LNCaP clone FGC (cell line): Measurements from ENCODE around the gene SMOC2.

Experiments
- DNase-seq: peaks from one replicate; pipeline ENCODE4 v3.0.0-alpha.2; 2011; ENCODE audit warnings: low read depth
- H3K4me3 ChIP-seq: 2 replicates; pipeline ENCODE4 v1.5.1; 2011; ENCODE audit warnings: mild to moderate bottlenecking, low read depth, low read length, control low read depth
- TF ChIP-seq, protein P1 (sequence below): IDR thresholded peaks from 2 replicates; pipeline ENCODE4 v1.5.1; 2012; ENCODE audit warnings: mild to moderate bottlenecking; ENCODE audit not compliant: control insufficient read depth, insufficient read depth; ENCODE audit errors: extremely low read depth

The SMOC2 gene

DNA sequence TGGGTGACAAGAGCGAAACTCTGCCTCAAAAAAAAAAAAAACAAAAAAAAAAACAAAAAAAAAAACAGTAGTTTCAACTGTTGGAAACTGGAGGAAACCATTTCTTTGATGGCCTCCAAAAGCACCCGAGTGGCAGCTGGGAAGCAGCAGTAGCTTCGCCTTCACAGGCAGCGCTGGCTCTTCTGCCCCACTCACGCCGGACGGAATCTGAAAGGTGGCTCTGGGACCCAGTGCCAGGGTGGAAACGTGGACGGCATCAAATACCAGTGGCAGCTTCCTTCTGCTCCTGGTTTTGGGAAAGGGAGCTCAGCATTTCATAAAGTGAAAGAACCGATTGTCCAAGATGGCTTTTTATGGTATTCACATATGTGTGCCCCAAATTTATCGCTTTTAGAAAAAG is 159.4 kb downstream of the SMOC2 start:
- TF ChIP-seq, protein P1, sequence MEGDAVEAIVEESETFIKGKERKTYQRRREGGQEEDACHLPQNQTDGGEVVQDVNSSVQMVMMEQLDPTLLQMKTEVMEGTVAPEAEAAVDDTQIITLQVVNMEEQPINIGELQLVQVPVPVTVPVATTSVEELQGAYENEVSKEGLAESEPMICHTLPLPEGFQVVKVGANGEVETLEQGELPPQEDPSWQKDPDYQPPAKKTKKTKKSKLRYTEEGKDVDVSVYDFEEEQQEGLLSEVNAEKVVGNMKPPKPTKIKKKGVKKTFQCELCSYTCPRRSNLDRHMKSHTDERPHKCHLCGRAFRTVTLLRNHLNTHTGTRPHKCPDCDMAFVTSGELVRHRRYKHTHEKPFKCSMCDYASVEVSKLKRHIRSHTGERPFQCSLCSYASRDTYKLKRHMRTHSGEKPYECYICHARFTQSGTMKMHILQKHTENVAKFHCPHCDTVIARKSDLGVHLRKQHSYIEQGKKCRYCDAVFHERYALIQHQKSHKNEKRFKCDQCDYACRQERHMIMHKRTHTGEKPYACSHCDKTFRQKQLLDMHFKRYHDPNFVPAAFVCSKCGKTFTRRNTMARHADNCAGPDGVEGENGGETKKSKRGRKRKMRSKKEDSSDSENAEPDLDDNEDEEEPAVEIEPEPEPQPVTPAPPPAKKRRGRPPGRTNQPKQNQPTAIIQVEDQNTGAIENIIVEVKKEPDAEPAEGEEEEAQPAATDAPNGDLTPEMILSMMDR = no peak
- DNase-seq = no peak
- H3K4me3 ChIP-seq = no peak overlapping the region

DNA sequence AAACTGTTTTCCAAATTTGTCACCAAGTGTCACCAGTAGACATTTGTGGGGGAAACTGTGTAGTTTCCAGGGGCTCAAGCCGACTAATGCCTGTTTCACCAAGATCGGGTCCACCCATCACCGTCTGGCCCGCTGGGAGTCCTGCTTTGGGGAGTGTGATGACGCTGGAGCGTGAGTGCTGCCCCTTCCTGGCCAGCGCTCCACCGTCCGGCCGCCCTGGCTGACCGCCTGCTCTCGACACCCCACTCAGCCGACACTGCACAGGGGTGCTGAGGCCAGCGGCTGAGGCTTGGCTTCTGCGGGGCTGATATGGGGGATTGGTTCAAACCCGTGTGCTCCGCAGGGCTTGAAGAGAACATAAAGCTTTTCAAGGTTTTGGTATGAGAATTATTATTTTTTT is 160.1 kb downstream of the SMOC2 start:
- no peak overlapping the region for H3K4me3 ChIP-seq
- TF ChIP-seq, protein P1 = no peak
- DNase-seq = no peak

DNA sequence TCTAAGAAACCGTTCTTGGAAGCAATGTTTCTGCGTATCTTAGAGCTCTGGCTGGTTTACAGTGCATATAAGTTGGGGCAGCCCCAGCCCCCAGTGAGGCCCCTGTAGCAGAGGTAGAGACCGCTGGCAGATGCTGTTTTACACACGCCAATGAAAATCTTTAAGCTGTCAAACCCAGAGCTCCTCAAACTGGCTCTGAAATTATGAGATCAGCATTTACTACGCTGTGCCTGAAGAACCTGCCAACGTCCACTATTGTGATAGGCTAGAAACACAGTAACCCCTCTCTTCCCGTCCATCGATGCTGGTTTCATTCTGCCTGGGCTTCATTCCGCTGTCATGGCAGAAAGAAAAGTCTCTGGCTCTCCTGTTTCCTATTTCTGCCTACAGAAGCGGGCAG is 160.6 kb downstream of the SMOC2 start:
- TF ChIP-seq, protein P1 = no peak
- H3K4me3 ChIP-seq = no peak overlapping the region
- DNase-seq = no peak

DNA sequence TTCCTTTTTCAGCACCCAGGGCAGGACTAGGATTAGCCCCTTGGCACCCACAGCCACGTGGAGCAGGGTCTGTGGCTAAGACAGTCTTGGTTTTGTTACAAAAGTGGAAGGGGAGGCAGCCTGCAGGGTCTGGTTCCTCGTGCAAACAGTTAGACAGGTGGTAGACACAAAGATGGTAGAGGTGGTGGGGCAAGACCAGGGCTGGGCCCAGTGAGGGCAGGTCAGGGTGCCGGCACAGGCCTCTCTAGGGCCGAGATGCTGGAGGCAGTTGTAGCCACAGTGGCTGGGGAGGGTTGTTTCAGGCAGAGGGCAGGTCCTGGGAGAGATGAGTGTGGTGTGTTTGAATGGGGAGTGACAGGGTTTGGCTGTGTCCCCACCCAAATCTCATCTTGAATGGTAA is 161.6 kb downstream of the SMOC2 start:
- no peak overlapping the region for H3K4me3 ChIP-seq
- TF ChIP-seq, protein P1 = no peak
- DNase-seq = no peak

DNA sequence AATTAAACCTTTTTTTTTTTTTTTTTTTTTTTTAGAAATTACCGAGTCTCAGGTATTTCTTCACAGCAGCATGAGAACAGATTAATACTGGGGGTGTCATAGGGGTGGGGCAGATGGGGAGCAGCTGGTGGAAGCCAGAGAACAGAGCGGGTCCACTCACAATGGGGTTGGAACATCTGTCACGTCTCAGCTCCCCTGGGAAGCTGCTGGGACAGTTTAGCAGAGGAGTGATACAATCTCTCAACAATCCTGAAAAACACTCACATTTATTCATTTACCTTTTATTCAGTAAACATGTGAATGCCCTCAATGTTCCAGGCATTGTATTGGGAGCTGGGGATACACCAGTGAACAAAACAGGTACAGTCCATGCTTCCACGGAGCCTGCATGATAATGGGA is 162.2 kb downstream of the SMOC2 start:
- TF ChIP-seq, protein P1 = no peak
- no peak overlapping the region for H3K4me3 ChIP-seq
- no peak for DNase-seq

DNA sequence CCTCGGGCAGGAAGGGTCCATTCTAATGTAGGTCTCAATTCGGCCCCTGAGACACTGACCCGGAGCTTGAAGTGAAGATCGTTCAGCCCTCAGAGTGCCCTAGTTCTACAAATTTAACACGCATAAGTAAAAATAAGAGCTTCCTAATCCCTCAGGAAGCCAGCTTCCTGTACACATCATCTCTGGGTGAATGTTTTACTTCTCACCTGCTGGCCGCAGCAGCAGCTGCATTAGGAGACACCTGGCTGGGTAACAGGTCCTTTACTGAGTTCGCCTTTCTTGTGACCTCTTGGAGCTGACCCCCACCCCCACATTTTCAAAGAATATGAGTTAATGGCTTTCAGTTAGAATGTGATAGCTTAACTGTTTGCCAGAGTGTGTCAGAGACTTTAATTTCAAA is 165.0 kb downstream of the SMOC2 start:
- H3K4me3 ChIP-seq = no peak overlapping the region
- no peak for DNase-seq
- TF ChIP-seq, protein P1 = no peak

DNA sequence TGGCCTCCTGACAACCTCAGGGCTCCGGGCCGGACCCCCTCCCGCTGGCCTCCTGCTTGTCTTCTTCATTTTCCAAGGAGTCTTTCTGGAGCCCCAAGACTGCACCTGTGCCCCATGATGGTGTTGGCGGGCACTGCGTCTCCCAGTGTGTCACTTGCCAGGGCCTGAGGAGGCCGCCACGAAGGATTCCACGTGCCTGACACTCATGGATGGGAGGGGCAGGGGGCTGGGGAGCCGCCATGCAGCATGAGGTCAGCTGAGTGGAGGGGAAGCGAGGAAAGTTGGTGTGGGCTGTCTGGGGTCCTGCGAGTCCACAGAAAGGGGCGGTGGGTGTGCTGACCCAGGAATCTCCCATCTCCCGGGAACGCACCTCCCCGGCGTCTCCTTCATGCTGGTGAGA is 165.7 kb downstream of the SMOC2 start:
- H3K4me3 ChIP-seq = no peak overlapping the region
- DNase-seq = no peak
- TF ChIP-seq, protein P1 = no peak
